NT2/D1 (cell line): Measurements from ENCODE around the gene RASAL2.

Source experiments
- SUZ12 ChIP-seq: IDR thresholded peaks from 2 replicates; pipeline ENCODE4 v1.6.1; 2011; ENCODE audit not compliant: insufficient read length, insufficient read depth; ENCODE audit errors: extremely low read depth
- YY1 ChIP-seq: IDR thresholded peaks from 2 replicates; pipeline ENCODE4 v1.6.1; 2011; ENCODE audit not compliant: insufficient read length, insufficient read depth
- ZNF274 ChIP-seq: IDR thresholded peaks from 2 replicates; pipeline ENCODE4 v1.6.1; 2011; ENCODE audit warnings: mild to moderate bottlenecking, low read depth, low read length

GRCh38 chr1:178520803-178521202 is 426.9 kb downstream of the RASAL2 start:
- TF ChIP-seq YY1 = no peak
- no peak for TF ChIP-seq ZNF274
- no peak for TF ChIP-seq SUZ12
